Measurements from ENCODE around the gene WDR13.
"Not testable (repeated sequence)": the region's sequence is repeated elsewhere in the genome, so short reads cannot be mapped to it uniquely, and the experiment has no call there.

WDR13 gene
- total RNA-seq = 35.2 to 48.0 reads per million in 2 donors

- DNase-seq = peak; percentile 73 to 91 (median 85)
Observed at GRCh38 chrX:48597353-48598264, at the start of gene WDR13. Gene WDR13 (plus strand): TSS chrX:48597492. CDS start chrX:48597997, 505 bp downstream.

- no peak for DNase-seq
Observed at GRCh38 chrX:48548871-48549270, 48.4 kb upstream of the WDR13 start.

- not testable (repeated sequence) for DNase-seq
Observed at GRCh38 chrX:48555731-48556325, 41.5 kb upstream of the WDR13 start.

GRCh38 chrX:48558271-48558670 is 39.0 kb upstream of the WDR13 start:
- no peak for DNase-seq

- no peak for DNase-seq
Observed at GRCh38 chrX:48559636-48560035, 37.7 kb upstream of the WDR13 start.

GRCh38 chrX:48560056-48560455 is 37.2 kb upstream of the WDR13 start:
- DNase-seq = no peak

- no peak for DNase-seq
Observed at GRCh38 chrX:48560681-48561080, 36.6 kb upstream of the WDR13 start.

- peak in 1 of 5 experiments; percentile 87 for DNase-seq
Observed at GRCh38 chrX:48569958-48570357, 27.3 kb upstream of the WDR13 start.

- peak in 1 of 5 experiments; percentile 4 for DNase-seq
Observed at GRCh38 chrX:48573690-48574269, 23.5 kb upstream of the WDR13 start.

- DNase-seq = peak; percentile 74 to 98 (median 89)
Observed at GRCh38 chrX:48574270-48575266, 22.7 kb upstream of the WDR13 start, which contains the start of gene RBM3. Gene RBM3 (plus strand): TSS chrX:48574484. CDS start chrX:48575181, 697 bp downstream.

GRCh38 chrX:48575642-48576041 is 21.6 kb upstream of the WDR13 start:
- DNase-seq = no peak

- no peak for DNase-seq
Observed at GRCh38 chrX:48576108-48576507, 21.2 kb upstream of the WDR13 start.

GRCh38 chrX:48578661-48579128 is 18.6 kb upstream of the WDR13 start:
- DNase-seq = no peak

- DNase-seq = no peak
Observed at GRCh38 chrX:48579259-48579658, 18.0 kb upstream of the WDR13 start.

- DNase-seq = no peak
Observed at GRCh38 chrX:48580662-48581061, 16.6 kb upstream of the WDR13 start.

- DNase-seq = no peak
Observed at GRCh38 chrX:48584698-48585097, 12.6 kb upstream of the WDR13 start.

GRCh38 chrX:48589482-48590162 is 7.7 kb upstream of the WDR13 start:
- no peak for DNase-seq

- DNase-seq = no peak
Observed at GRCh38 chrX:48590203-48591103, 6.8 kb upstream of the WDR13 start.

GRCh38 chrX:48591255-48591791 is 6.0 kb upstream of the WDR13 start:
- no peak for DNase-seq

GRCh38 chrX:48592971-48593370 is 4.3 kb upstream of the WDR13 start:
- DNase-seq = no peak

All from T-helper 2 cell (primary cell).